Cardiac muscle cell (in vitro differentiated cells and primary cell): ENCODE measurements around the gene ZBED2. TPM values are rescaled to one million over a fixed set of nuclear protein-coding genes. Genes with fewer than 3 reads are reported as not detected.
A peak's percentile ranks its signal among the peaks of the same experiment; 100 is the strongest.

Experiments used
- DNase-seq, 2 donors: peaks; one replicate each; pipeline versions ENCODE4 v3.0.0 to v3.0.0-alpha.2; 2010 to 2017; ENCODE audit warnings: low read depth in 1 of 2, low spot score in 1 of 2
- H3K27ac ChIP-seq: fragments of 200-600 bp; sonication (generic); 2 replicates; pipeline ENCODE4 v1.5.1; 2016
- H3K27me3 ChIP-seq: fragments of 200-600 bp; sonication (generic); 2 replicates; pipeline ENCODE4 v1.6.0; 2016; ENCODE audit warnings: control low read depth
- H3K36me3 ChIP-seq: fragments of 200-600 bp; sonication (generic); 2 replicates; pipeline ENCODE4 v1.5.1; 2016; ENCODE audit warnings: control low read depth
- H3K4me1 ChIP-seq: fragments of 200-600 bp; sonication (generic); 2 replicates; pipeline ENCODE4 v1.8.1; 2017; ENCODE audit warnings: low read depth, mild to moderate bottlenecking, mixed run types
- H3K4me3 ChIP-seq: fragments of 200-600 bp; sonication (generic); 2 replicates; pipeline ENCODE4 v1.5.1; 2016; ENCODE audit warnings: mild to moderate bottlenecking
- H3K9me3 ChIP-seq: fragments of 200-600 bp; sonication (generic); 2 replicates; pipeline ENCODE4 v1.5.1; 2017; ENCODE audit warnings: low read depth, mild to moderate bottlenecking, control low read depth
- CTCF ChIP-seq: IDR thresholded peaks from 2 replicates; pipeline ENCODE4 v1.5.1; 2012; ENCODE audit warnings: low read depth, mild to moderate bottlenecking, low read length
- polyA plus RNA-seq: library from polyadenylated mRNA; unstranded; fragments of >200 nt; fragmentation: Nextera tagmentation; extraction: Ambion mirVana; gene quantifications from 2 replicates; pipeline ENCODE4 v1.2.1, GENCODE V29; 2016
- total RNA-seq: library from RNA; depleted of rRNA; stranded (reverse); fragments of >200 nt; gene quantifications from 2 replicates; pipeline ENCODE4 v1.2.3, GENCODE V29; 2016

Gene ZBED2
- total and polyA plus RNA-seq, 2 experiments from 2014 or later = not detected

GRCh38 chr3:111616417-111617105 is 21.4 kb upstream of the ZBED2 start:
- H3K4me3 ChIP-seq = no peak overlapping the region
- TF ChIP-seq CTCF = no peak
- no peaks in the 10 kb centered on the region for H3K27me3 ChIP-seq
- DNase-seq = peak in 1 of 2 donors; percentile 4
- H3K9me3 ChIP-seq = no peaks in the 10 kb centered on the region
- H3K36me3 ChIP-seq = no peaks in the 10 kb centered on the region
- no peak overlapping the region for H3K27ac ChIP-seq
- no peaks in the 10 kb centered on the region for H3K4me1 ChIP-seq

DNA sequence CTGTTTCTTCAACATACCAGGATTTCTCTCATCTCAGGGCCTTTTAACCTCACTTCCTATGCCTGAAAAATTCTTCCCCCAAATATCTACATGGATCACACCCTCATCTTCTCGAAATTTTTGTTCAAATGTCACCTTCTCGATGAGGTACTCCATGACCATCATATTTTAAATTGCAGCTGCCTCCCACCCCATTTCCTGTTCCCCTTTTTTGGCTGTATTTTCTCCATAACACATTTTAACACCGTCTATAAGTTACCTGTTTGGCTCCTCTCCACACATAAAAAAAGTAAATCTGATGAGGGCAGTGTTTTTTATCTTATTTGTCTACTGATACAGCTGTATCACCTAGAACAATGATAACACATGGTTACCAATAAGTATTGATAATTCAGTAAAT is 20.7 kb upstream of the ZBED2 start:
- no peaks in the 10 kb centered on the region for H3K27me3 ChIP-seq
- DNase-seq = no peak
- no peaks in the 10 kb centered on the region for H3K9me3 ChIP-seq
- no peaks in the 10 kb centered on the region for H3K36me3 ChIP-seq
- H3K4me3 ChIP-seq = no peak overlapping the region
- no peak for TF ChIP-seq CTCF
- no peaks in the 10 kb centered on the region for H3K4me1 ChIP-seq
- H3K27ac ChIP-seq = no peak overlapping the region

DNA sequence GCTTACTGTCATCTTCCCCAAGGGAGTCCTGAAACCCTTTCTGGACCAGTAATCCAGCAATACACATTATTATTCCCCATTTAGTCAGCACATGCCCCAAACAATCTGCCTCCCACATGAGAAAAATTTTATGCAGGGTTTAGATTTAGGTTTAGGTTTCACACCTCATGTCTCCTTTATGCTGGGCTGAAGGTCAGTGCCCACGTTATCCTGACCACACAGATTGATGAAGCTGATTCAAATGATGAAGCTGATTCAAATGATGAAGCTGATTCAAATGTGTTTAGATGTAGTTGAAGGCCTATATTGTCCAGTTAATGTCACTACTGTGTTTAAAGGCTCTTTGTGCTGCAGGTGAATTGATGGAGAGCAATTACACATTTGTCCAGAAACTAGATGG is 18.1 kb upstream of the ZBED2 start:
- no peak for DNase-seq
- Histone ChIP-seq H3K4me1 (no peaks in the 10 kb centered on the region), H3K27ac (no peak overlapping the region), H3K4me3 (no peak overlapping the region), H3K27me3 (no peaks in the 10 kb centered on the region), H3K9me3 (no peaks in the 10 kb centered on the region), H3K36me3 (no peaks in the 10 kb centered on the region)
- TF ChIP-seq CTCF = no peak

DNA sequence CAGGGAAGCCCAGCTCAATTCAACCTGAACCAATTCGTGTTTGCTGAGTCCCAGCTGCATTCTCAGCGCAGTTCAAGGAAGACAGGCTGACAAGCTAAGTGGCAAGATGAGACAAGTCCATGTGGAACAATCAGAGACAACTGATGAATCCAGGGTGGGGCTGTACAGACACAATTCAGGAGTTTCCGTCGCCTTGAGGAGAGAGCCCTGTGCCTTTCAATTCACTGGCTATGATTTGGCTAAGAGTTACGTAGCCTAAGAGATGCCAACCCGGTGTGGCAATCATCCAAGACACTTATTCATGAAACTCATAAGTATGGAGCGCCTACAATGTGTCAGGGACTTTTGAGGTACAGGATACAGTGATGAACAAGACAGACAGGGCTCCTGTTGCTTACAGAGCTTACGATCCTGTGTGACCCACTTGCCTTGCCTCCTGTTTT is 15.5 kb upstream of the ZBED2 start:
- Histone ChIP-seq H3K4me3 (no peak overlapping the region), H3K9me3 (no peaks in the 10 kb centered on the region), H3K27ac (no peak overlapping the region), H3K4me1 (no peaks in the 10 kb centered on the region), H3K36me3 (no peaks in the 10 kb centered on the region), H3K27me3 (no peaks in the 10 kb centered on the region)
- no peak for DNase-seq
- no peak for TF ChIP-seq CTCF

GRCh38 chr3:111610189-111610588 is 15.0 kb upstream of the ZBED2 start:
- no peaks in the 10 kb centered on the region for H3K9me3 ChIP-seq
- no peaks in the 10 kb centered on the region for H3K27me3 ChIP-seq
- no peak overlapping the region for H3K27ac ChIP-seq
- no peaks in the 10 kb centered on the region for H3K4me1 ChIP-seq
- H3K4me3 ChIP-seq = no peak overlapping the region
- no peaks in the 10 kb centered on the region for H3K36me3 ChIP-seq
- TF ChIP-seq CTCF = no peak
- no peak for DNase-seq
